22Rv1 (cell line): ENCODE results near the gene TSPAN10.

ENCODE experiments used
- CTCF ChIP-seq: fragments of 450-650 bp; IDR thresholded peaks from 2 replicates; pipeline ENCODE4 v1.5.1; 2017; ENCODE audit warnings: mild to moderate bottlenecking
- ZFX ChIP-seq: fragments of 450-650 bp; IDR thresholded peaks from 2 replicates; pipeline ENCODE4 v1.6.1; 2017; ENCODE audit warnings: antibody characterized with exemption, borderline replicate concordance

GRCh38 chr17:81691196-81691595 is 54.2 kb downstream of the TSPAN10 start:
- TF ChIP-seq CTCF (no peak), ZFX (no peak)
